ENCODE data around the gene NAT8L.

DNA sequence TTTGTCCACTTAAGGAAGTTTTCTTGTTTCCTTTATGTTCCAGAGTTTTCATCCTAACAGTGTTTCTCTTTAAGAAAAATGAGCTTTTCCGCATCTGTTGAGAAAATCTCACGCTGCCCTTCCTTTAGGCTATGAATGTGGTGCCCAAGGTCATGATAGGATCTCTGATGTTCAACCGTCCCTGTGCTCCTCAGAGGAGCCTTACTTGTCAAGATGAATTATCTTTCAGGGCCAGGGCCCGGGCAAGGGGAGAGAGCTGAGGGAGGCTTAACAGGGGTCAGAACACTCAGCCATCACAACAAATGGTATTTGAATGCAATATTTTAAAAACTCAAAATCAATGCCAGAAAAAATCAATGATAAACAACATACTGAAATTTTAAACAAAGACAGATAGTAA is 44.1 kb upstream of the NAT8L start:
- TF ChIP-seq ZMYM2 (CRISPR knock-in tag; IDR thresholded peaks at IDR 0.05) (no peak), NAIF1 (CRISPR knock-in tag; IDR thresholded peaks at IDR 0.05; ENCODE audit: borderline replicate concordance) (no peak), CREB1 (IDR thresholded peaks at IDR 0.05) (no peak), CREB1 (CRISPR knock-in tag; IDR thresholded peaks at IDR 0.05) (no peak), MAFG (CRISPR knock-in tag; IDR thresholded peaks at IDR 0.05) (no peak), ZFX (CRISPR knock-in tag; IDR thresholded peaks at IDR 0.05; ENCODE audit: low read depth) (no peak), ZBTB20 (CRISPR knock-in tag; IDR thresholded peaks at IDR 0.05; ENCODE audit: borderline replicate concordance, low read depth) (no peak)
- TF ChIP-seq, protein P1, sequence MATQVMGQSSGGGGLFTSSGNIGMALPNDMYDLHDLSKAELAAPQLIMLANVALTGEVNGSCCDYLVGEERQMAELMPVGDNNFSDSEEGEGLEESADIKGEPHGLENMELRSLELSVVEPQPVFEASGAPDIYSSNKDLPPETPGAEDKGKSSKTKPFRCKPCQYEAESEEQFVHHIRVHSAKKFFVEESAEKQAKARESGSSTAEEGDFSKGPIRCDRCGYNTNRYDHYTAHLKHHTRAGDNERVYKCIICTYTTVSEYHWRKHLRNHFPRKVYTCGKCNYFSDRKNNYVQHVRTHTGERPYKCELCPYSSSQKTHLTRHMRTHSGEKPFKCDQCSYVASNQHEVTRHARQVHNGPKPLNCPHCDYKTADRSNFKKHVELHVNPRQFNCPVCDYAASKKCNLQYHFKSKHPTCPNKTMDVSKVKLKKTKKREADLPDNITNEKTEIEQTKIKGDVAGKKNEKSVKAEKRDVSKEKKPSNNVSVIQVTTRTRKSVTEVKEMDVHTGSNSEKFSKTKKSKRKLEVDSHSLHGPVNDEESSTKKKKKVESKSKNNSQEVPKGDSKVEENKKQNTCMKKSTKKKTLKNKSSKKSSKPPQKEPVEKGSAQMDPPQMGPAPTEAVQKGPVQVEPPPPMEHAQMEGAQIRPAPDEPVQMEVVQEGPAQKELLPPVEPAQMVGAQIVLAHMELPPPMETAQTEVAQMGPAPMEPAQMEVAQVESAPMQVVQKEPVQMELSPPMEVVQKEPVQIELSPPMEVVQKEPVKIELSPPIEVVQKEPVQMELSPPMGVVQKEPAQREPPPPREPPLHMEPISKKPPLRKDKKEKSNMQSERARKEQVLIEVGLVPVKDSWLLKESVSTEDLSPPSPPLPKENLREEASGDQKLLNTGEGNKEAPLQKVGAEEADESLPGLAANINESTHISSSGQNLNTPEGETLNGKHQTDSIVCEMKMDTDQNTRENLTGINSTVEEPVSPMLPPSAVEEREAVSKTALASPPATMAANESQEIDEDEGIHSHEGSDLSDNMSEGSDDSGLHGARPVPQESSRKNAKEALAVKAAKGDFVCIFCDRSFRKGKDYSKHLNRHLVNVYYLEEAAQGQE (IDR thresholded peaks at IDR 0.05; ENCODE audit: borderline replicate concordance in 1 of 2, low read depth in 1 of 2, low read length in 2 of 2), result no peak
- TF ChIP-seq, protein P2, sequence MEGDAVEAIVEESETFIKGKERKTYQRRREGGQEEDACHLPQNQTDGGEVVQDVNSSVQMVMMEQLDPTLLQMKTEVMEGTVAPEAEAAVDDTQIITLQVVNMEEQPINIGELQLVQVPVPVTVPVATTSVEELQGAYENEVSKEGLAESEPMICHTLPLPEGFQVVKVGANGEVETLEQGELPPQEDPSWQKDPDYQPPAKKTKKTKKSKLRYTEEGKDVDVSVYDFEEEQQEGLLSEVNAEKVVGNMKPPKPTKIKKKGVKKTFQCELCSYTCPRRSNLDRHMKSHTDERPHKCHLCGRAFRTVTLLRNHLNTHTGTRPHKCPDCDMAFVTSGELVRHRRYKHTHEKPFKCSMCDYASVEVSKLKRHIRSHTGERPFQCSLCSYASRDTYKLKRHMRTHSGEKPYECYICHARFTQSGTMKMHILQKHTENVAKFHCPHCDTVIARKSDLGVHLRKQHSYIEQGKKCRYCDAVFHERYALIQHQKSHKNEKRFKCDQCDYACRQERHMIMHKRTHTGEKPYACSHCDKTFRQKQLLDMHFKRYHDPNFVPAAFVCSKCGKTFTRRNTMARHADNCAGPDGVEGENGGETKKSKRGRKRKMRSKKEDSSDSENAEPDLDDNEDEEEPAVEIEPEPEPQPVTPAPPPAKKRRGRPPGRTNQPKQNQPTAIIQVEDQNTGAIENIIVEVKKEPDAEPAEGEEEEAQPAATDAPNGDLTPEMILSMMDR (CRISPR knock-in tag; IDR thresholded peaks at IDR 0.05), result no peak
- TF ChIP-seq, protein P3, sequence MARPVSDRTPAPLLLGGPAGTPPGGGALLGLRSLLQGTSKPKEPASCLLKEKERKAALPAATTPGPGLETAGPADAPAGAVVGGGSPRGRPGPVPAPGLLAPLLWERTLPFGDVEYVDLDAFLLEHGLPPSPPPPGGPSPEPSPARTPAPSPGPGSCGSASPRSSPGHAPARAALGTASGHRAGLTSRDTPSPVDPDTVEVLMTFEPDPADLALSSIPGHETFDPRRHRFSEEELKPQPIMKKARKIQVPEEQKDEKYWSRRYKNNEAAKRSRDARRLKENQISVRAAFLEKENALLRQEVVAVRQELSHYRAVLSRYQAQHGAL (CRISPR knock-in tag; IDR thresholded peaks at IDR 0.05; ENCODE audit: not compliant biosample characterization), result no peak
- TF ChIP-seq, protein P4, sequence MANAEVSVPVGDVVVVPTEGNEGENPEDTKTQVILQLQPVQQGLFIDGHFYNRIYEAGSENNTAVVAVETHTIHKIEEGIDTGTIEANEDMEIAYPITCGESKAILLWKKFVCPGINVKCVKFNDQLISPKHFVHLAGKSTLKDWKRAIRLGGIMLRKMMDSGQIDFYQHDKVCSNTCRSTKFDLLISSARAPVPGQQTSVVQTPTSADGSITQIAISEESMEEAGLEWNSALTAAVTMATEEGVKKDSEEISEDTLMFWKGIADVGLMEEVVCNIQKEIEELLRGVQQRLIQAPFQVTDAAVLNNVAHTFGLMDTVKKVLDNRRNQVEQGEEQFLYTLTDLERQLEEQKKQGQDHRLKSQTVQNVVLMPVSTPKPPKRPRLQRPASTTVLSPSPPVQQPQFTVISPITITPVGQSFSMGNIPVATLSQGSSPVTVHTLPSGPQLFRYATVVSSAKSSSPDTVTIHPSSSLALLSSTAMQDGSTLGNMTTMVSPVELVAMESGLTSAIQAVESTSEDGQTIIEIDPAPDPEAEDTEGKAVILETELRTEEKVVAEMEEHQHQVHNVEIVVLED (CRISPR knock-in tag; IDR thresholded peaks at IDR 0.05; ENCODE audit: borderline replicate concordance), result no peak
